HepG2 (cell line): ENCODE data around the gene INTS1. TPM values are rescaled to one million over a fixed set of nuclear protein-coding genes. Genes with fewer than 3 reads are reported as not detected.

Experiments
- BRD4 ChIP-seq: sonication (generic); formaldehyde crosslinking; IDR thresholded peaks from 2 replicates; pipeline ENCODE4 v1.4.0; 2020; ENCODE audit warnings: missing genetic modification reagents
- CBX1 ChIP-seq: IDR thresholded peaks from one replicate; pipeline ENCODE4 v1.6.1; 2016; ENCODE audit warnings: antibody characterized with exemption, low read depth
- FOXP4 ChIP-seq: sonication (generic); formaldehyde crosslinking; IDR thresholded peaks from 2 replicates; pipeline ENCODE4 v1.4.0; 2020; ENCODE audit warnings: missing genetic modification reagents
- HNRNPUL1 ChIP-seq: fragments of 200-400 bp; formaldehyde crosslinking; IDR thresholded peaks from 2 replicates; pipeline ENCODE4 v1.6.1; 2017; ENCODE audit warnings: low read depth, mild to moderate bottlenecking, low read length, moderate library complexity
- JDP2 ChIP-seq: sonication (generic); formaldehyde crosslinking; IDR thresholded peaks from 2 replicates; pipeline ENCODE4 v1.8.1; 2022; ENCODE audit warnings: missing genetic modification reagents, borderline replicate concordance
- JUNB ChIP-seq: sonication (generic); formaldehyde crosslinking; IDR thresholded peaks from 2 replicates; pipeline ENCODE4 v1.8.0; 2022; ENCODE audit warnings: missing genetic modification reagents, mild to moderate bottlenecking, borderline replicate concordance
- NBN ChIP-seq: fragments of 450-650 bp; conservative IDR thresholded peaks from 2 replicates; pipeline ENCODE4 v1.6.1; 2017
- NR2F2 ChIP-seq: IDR thresholded peaks from 2 replicates; pipeline ENCODE4 v1.6.1; 2012; ENCODE audit warnings: low read depth, inconsistent platforms, borderline replicate concordance
- PITX1 ChIP-seq: sonication (generic); formaldehyde crosslinking; IDR thresholded peaks from 2 replicates; pipeline ENCODE4 v1.5.1; 2020; ENCODE audit warnings: mild to moderate bottlenecking, missing genetic modification reagents
- SMC3 ChIP-seq: IDR thresholded peaks from 2 replicates; pipeline ENCODE4 v1.6.1; 2011; ENCODE audit warnings: low read length, improper control_type of control experiment
- THYN1 ChIP-seq: sonication (generic); formaldehyde crosslinking; IDR thresholded peaks from 2 replicates; pipeline ENCODE4 v1.8.1; 2023; ENCODE audit warnings: low read depth, mild to moderate bottlenecking, moderate library complexity, missing genetic modification reagents, borderline replicate concordance
- ZBTB2 ChIP-seq: sonication (generic); formaldehyde crosslinking; IDR thresholded peaks from 2 replicates; pipeline ENCODE4 v1.8.0; 2022; ENCODE audit warnings: low read depth, missing genetic modification reagents
- ZBTB8A ChIP-seq: sonication (generic); formaldehyde crosslinking; IDR thresholded peaks from 2 replicates; pipeline ENCODE4 v1.4.0; 2020; ENCODE audit warnings: mild to moderate bottlenecking, low read depth, missing genetic modification reagents, borderline replicate concordance
- ZNF263 ChIP-seq: sonication (generic); formaldehyde crosslinking; IDR thresholded peaks from 2 replicates; pipeline ENCODE4 v1.4.0; 2020; ENCODE audit warnings: missing genetic modification reagents
- ZNF501 ChIP-seq: sonication (generic); formaldehyde crosslinking; IDR thresholded peaks from 2 replicates; pipeline ENCODE4 v1.5.1; 2020; ENCODE audit warnings: mild to moderate bottlenecking, moderate library complexity, missing genetic modification reagents
- ZNF567 ChIP-seq: sonication (generic); formaldehyde crosslinking; IDR thresholded peaks from 2 replicates; pipeline ENCODE4 v1.8.1; 2023; ENCODE audit warnings: mild to moderate bottlenecking, missing genetic modification reagents, borderline replicate concordance
- ZNF879 ChIP-seq: sonication (generic); formaldehyde crosslinking; IDR thresholded peaks from 2 replicates; pipeline ENCODE4 v1.8.1; 2023; ENCODE audit warnings: missing genetic modification reagents
- polyA plus RNA-seq, 8 experiments: library from polyadenylated mRNA; depleted of rRNA in 3 of 8; stranded (reverse) in 7 of 8; unstranded in 1 of 8; fragments of >200 nt; fragmentation: Illumina TruSeq in 4 of 8; extraction: Trizol in 4 of 8; gene quantifications; 2 replicates each; pipeline versions ENCODE4 v1.2.1 to v1.2.3, GENCODE V29; 2011 to 2016; ENCODE audit warnings: low read depth in 4 of 8, missing spikeins in 1 of 8, mixed read lengths in 1 of 8; ENCODE audit not compliant: insufficient read depth in 1 of 8
- total RNA-seq, 5 experiments: library from RNA; depleted of rRNA; stranded (reverse); fragments of >200 nt; fragmentation: Illumina TruSeq; extraction: Trizol; gene quantifications; 2 replicates each; pipeline ENCODE4 v1.2.3, GENCODE V29; 2016; ENCODE audit warnings: low read depth in 1 of 5
- TF ChIP-seq, protein P1 (sequence below): sonication (generic); formaldehyde crosslinking; IDR thresholded peaks from 2 replicates; pipeline ENCODE4 v1.8.1; 2022; ENCODE audit warnings: mild to moderate bottlenecking, missing genetic modification reagents

INTS1 gene
- total and polyA plus RNA-seq, 2 of the 13 experiments (the other 11 are each of a cell fraction or from before 2014, with no cell fraction given), result 13.7 to 29.0 TPM

DNA sequence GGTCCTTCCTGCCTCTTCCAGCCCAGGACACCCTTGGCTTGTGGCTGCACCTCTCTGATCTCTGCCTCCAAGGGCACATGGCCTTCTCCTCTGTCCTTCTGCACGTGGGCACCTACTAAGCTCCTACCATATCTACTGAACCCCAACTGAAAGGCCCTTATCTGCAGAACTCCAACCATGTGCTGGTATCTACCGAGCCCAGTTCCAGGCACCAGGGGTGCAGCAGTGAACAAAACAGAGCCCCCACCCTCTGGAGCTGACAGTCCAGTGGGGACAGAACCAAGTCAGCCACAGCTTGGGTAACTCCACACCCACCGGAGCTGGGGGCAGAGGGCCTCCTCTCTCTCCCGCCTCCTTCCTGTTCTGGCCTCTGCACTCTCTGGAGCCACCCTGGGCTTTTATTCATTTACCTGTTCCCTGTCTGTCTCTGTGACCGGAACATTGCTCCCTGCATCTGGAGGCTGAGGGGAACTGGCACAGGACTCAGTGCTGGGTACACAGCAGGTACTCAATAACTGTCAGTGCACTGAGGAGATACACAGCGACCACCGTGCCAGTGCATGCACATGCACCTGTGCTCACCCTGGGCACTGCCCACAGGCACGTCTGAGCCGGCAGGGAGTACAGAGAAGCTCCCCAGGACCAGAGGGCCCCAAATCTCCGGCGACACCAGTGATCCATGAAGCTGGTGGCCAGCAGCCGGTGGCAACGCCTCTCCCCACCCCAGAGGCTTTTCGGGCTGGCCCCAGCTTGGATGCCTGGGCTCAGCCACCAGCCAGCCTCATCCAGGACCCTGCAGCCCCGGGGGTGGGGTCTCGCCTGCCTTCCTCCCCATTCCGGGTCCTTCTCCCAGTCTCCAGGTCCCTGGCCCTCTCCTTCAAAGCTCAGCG is 46.9 kb downstream of the INTS1 start (continued):
- TF ChIP-seq CBX1, result no peak
- TF ChIP-seq SMC3, result no peak
- no peak for TF ChIP-seq ZBTB2 (CRISPR knock-in tag)
- TF ChIP-seq JDP2 (CRISPR knock-in tag), result no peak
- TF ChIP-seq NBN, result no peak
- TF ChIP-seq ZNF879, result no peak
- no peak for TF ChIP-seq ZNF567
- no peak for TF ChIP-seq THYN1 (CRISPR knock-in tag)
- no peak for TF ChIP-seq HNRNPUL1
- TF ChIP-seq, protein P1, sequence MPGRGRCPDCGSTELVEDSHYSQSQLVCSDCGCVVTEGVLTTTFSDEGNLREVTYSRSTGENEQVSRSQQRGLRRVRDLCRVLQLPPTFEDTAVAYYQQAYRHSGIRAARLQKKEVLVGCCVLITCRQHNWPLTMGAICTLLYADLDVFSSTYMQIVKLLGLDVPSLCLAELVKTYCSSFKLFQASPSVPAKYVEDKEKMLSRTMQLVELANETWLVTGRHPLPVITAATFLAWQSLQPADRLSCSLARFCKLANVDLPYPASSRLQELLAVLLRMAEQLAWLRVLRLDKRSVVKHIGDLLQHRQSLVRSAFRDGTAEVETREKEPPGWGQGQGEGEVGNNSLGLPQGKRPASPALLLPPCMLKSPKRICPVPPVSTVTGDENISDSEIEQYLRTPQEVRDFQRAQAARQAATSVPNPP (CRISPR knock-in tag), result no peak
- no peak for TF ChIP-seq ZNF263 (CRISPR knock-in tag)
- TF ChIP-seq JUNB (CRISPR knock-in tag), result no peak
- TF ChIP-seq ZBTB8A (CRISPR knock-in tag), result no peak
- TF ChIP-seq PITX1 (CRISPR knock-in tag), result no peak
- TF ChIP-seq ZNF501 (CRISPR knock-in tag), result peak; percentile 61
- peak; percentile 27; the same call in 1 of the 2 replicates for TF ChIP-seq FOXP4 (CRISPR knock-in tag)
- 0 out of 2 replicates have a peak, but pooled peaks have one; percentile 31 for TF ChIP-seq BRD4 (CRISPR knock-in tag)
- TF ChIP-seq NR2F2, result no peak
